Endometrial microvascular endothelial cells (primary cell): Measurements from ENCODE around the gene PKNOX2. TPM values are rescaled to one million over a fixed set of nuclear protein-coding genes. Genes with fewer than 3 reads are reported as not detected.

Experiments used
- in situ Hi-C: cut with HindIII; loops from 2 replicates; pipeline ENCODE4 v1.10.0; 2017; ENCODE audit warnings: low sequenced_read_pairs, low pct_unique_long_range_greater_than_20kb; ENCODE audit errors: inconsistent ontology term
- total RNA-seq: library from RNA; depleted of rRNA; stranded (reverse); fragments of >200 nt; gene quantifications from one replicate; pipeline ENCODE4 v1.2.3, GENCODE V29; 2015; ENCODE audit errors: inconsistent ontology term

The PKNOX2 gene
- total RNA-seq, 1 donor from 2014 or later: not detected

GRCh38 chr11:125271483-125272091 is 107.0 kb downstream of the PKNOX2 start:
- in situ Hi-C loops: no loop called here

GRCh38 chr11:125272092-125272491 is 107.5 kb downstream of the PKNOX2 start:
- in situ Hi-C loops: no loop called here

GRCh38 chr11:125272821-125273220 is 108.3 kb downstream of the PKNOX2 start:
- in situ Hi-C loops: no loop called here

- in situ Hi-C loops: no loop called here
These were observed 109.0 kb downstream of the PKNOX2 start for GRCh38 chr11:125273519-125274000.

GRCh38 chr11:125274309-125274708 is 109.8 kb downstream of the PKNOX2 start:
- in situ Hi-C loops: no loop called here

GRCh38 chr11:125274774-125275173 is 110.2 kb downstream of the PKNOX2 start:
- in situ Hi-C loops: no loop called here

GRCh38 chr11:125275905-125276618 is 111.5 kb downstream of the PKNOX2 start:
- in situ Hi-C loops: no loop called here

- in situ Hi-C loops: no loop called here
These were observed 112.0 kb downstream of the PKNOX2 start for GRCh38 chr11:125276619-125276976.

GRCh38 chr11:125279676-125280418 is 115.3 kb downstream of the PKNOX2 start:
- in situ Hi-C loops: no loop called here

GRCh38 chr11:125280646-125281045 is 116.1 kb downstream of the PKNOX2 start:
- in situ Hi-C loops: no loop called here

GRCh38 chr11:125281831-125282595 is 117.5 kb downstream of the PKNOX2 start:
- in situ Hi-C loops: no loop called here

GRCh38 chr11:125282596-125282914 is 118.0 kb downstream of the PKNOX2 start:
- in situ Hi-C loops: no loop called here

- in situ Hi-C loops: no loop called here
These were observed 119.8 kb downstream of the PKNOX2 start for GRCh38 chr11:125284245-125284850.

- in situ Hi-C loops: no loop called here
These were observed 121.3 kb downstream of the PKNOX2 start for GRCh38 chr11:125285844-125286243.

GRCh38 chr11:125286486-125286885 is 121.9 kb downstream of the PKNOX2 start:
- in situ Hi-C loops: no loop called here

- in situ Hi-C loops: no loop called here
These were observed 123.1 kb downstream of the PKNOX2 start for GRCh38 chr11:125287491-125288210.

GRCh38 chr11:125289419-125290098 is 125.0 kb downstream of the PKNOX2 start:
- in situ Hi-C loops: no loop called here

- in situ Hi-C loops: no loop called here
These were observed 125.7 kb downstream of the PKNOX2 start for GRCh38 chr11:125290263-125290662.
